Coronary artery (tissue), 2 donors: ENCODE measurements around the gene CDH13.

ENCODE experiments used
- DNase-seq: peaks from one replicate; pipeline ENCODE4 v3.0.0-alpha.2; 2017; ENCODE audit warnings: low spot score
- H3K27ac ChIP-seq, 2 donors: fragments of 200-600 bp; sonication (generic); one replicate each; pipeline ENCODE4 v1.5.1; 2016 to 2019
- H3K4me3 ChIP-seq: fragments of 200-600 bp; sonication (generic); 2 replicates; pipeline ENCODE4 v1.5.1; 2016; ENCODE audit warnings: mild to moderate bottlenecking, moderate library complexity
- TF ChIP-seq, protein P1 (sequence below): fragments of 200-600 bp; sonication (generic); IDR thresholded peaks from one replicate; pipeline ENCODE4 v1.5.1; 2019; ENCODE audit warnings: antibody characterized with exemption

Gene CDH13

DNA sequence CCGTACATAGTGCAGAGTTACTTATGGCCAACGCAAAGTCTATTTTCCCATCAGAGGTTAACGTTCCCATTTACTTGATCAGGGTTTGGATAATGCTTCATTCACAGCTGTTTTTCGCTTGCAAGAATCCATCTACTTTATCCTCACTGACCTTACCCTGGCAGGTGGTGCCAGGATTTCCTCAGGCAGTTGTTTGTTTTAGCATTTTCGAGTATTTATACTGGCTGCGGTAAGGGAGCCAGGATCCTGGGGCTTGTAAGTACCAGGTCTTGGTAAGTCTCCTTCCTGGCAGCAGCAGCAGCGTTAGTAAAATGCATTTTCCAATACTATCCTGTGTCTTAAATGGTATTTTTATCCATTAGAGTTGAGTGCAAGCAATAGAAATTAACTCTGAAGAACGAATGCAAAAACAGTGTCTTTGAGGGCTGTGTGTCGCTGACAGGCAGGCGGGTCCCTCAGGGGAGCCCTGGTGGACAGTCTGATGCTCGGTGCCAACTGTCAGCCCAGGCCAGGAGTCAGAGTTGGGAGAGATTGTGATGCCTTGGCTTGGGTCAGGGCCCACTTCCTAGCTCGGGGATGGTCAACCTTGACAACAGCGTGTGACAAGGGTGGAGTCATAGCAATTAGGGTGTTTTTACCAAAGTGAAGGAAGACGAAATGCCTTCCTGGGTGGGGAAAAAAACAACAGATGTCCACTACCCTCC lies 1088.6 kb downstream of the CDH13 start:
- peak overlapping the region; percentile 16 to 19 for H3K27ac ChIP-seq
- TF ChIP-seq, protein P1, sequence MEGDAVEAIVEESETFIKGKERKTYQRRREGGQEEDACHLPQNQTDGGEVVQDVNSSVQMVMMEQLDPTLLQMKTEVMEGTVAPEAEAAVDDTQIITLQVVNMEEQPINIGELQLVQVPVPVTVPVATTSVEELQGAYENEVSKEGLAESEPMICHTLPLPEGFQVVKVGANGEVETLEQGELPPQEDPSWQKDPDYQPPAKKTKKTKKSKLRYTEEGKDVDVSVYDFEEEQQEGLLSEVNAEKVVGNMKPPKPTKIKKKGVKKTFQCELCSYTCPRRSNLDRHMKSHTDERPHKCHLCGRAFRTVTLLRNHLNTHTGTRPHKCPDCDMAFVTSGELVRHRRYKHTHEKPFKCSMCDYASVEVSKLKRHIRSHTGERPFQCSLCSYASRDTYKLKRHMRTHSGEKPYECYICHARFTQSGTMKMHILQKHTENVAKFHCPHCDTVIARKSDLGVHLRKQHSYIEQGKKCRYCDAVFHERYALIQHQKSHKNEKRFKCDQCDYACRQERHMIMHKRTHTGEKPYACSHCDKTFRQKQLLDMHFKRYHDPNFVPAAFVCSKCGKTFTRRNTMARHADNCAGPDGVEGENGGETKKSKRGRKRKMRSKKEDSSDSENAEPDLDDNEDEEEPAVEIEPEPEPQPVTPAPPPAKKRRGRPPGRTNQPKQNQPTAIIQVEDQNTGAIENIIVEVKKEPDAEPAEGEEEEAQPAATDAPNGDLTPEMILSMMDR, result no peak
- no peak for DNase-seq
- H3K4me3 ChIP-seq, result no peak overlapping the region

DNA sequence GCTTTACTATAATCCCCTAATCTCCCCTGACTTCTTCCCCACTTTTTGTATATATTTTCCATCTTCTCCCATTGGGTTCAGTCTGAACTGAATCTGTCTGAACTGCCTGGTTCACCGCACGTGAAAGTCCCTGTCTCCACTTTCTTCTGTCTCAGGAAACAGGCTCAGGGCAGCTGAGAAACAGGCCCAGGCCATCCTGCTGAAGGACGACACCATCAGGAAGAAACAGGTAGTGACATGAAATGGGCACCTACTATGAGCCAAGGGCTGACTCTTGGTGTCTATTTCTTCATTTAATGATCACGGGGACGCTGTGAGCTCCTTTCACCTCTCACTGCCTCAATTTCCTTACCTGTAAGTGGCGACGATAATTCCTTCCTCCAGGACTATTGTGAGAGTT lies 1090.5 kb downstream of the CDH13 start:
- DNase-seq, result no peak
- TF ChIP-seq, protein P1, result no peak
- Histone ChIP-seq H3K27ac (no peak overlapping the region), H3K4me3 (no peak overlapping the region)

DNA sequence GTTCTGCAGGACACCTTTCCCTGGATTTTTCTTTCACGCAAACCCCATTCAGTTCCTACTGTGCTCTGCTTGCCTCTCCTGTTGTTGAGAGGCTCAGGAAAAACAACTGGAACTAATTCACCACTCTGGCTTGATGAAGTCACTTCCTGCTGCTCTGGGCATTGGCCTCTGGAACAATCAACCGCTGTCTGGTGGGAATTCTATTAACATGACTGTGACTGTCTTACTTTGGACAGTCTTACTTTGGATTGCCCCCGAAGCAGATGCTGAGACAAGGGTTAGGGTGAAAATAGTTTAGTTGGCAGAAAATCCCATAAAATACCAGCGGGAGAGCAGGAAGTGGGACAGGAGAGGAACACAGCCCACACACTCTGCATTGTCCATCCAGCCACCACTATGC lies 1091.0 kb downstream of the CDH13 start:
- DNase-seq, result no peak

DNA sequence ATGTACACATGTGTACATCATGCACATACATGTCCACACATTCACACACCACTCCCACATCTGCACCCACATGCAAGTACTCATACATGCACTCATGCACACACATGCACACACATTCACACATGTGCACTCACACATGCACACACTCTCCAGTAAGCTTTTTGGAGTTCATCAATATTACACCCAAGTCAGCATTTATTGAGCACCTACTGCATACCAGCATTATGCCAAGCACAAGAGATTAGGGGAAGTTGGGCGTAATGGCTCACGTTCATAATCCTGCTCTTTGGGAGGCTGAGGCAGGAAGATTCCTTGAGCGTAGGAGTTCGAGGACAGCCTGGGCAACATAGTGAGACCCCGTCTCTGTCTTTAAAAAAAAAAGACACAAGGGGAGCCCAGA lies 1093.4 kb downstream of the CDH13 start:
- DNase-seq, result no peak
- Histone ChIP-seq H3K27ac (no peak overlapping the region), H3K4me3 (no peak overlapping the region)
- TF ChIP-seq, protein P1, result no peak

More for the DNA sequence above, 1091.0 kb downstream of the CDH13 start:
- TF ChIP-seq, protein P1, result no peak
- no peak overlapping the region for H3K4me3 ChIP-seq
- no peak overlapping the region for H3K27ac ChIP-seq

DNA sequence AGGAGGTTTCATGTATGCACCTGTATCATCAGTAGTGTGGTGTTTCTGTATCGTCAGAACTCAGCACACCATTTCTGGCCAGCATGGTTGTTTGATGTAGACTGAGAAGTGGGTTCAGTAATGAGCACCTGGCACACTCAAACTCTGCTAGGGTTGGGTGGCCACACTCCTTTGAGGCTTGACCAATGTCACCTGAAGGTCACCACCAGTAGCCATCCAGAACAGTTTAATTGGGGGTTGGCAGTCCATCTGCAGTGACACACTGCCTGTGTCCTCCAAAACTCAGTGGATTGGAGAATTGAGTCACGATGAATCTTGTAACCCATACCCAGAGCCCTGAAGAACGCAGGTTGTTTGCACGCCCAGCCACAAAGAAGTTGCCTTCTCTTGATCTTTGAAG lies 1094.2 kb downstream of the CDH13 start:
- H3K27ac ChIP-seq, result no peak overlapping the region
- H3K4me3 ChIP-seq, result no peak overlapping the region
- no peak for DNase-seq
- TF ChIP-seq, protein P1, result no peak

DNA sequence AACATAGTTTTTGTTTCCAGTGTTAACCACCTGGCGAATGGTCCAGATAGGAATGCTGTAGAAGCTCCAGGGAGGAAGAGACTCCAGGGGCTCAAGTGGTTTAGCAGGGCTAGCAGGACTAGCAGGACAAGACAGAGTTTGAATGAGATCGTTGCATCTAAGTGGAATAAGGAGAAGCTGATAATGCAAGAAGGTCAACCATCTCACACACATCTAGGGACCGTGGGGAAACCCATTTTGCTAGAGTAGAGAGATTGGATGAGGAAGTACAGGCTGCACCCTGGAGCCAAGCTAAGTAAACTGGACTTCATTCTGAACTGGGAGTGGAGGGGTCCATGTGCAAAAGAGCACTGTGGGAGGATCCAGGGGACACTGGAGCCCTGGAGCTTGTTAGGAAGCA lies 1094.9 kb downstream of the CDH13 start:
- TF ChIP-seq, protein P1, result no peak
- Histone ChIP-seq H3K27ac (no peak overlapping the region), H3K4me3 (no peak overlapping the region)
- no peak for DNase-seq

DNA sequence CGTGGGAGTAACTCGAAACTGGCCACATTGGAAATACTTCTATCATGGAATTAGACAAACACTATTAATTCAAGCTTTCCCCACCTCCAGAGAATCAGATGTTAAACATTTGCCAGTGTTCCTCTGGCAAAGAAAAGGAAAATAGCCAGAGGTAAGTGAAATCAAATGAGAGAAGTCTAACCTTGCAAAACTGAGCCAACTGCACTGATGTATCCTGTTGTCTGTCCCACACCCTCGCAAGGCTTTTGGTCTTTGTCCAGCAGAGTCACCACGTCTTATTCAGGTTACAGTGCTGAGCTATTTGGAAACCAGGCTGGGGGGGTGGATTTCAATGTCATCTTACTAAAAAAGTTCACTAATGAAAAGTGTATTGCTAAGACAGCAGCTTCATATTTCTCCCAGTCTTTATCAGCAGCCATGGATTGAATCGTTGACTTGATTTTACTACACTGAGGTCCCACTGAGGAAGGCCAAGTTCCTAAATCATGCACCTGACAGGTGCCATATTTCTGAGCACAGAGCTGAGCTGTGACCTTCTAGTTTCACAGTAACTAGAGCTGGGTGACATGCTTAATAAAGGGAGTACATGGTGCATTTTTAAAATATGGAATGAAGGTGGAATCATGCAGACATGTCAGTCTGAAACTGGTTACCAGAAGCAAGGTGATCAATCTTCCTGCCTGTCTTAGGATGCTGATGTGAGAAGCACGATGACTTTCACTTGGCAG lies 1095.9 kb downstream of the CDH13 start:
- DNase-seq, result no peak
- TF ChIP-seq, protein P1, result no peak
- no peak overlapping the region for H3K27ac ChIP-seq
- H3K4me3 ChIP-seq, result no peak overlapping the region
